K562 (cell line): ENCODE results near the gene SLC34A3. TPM values are rescaled to one million over a fixed set of nuclear protein-coding genes. Genes with fewer than 3 reads are reported as not detected.

Experiments used
- ATAC-seq: fragments of 200-7000 bp; cut with Tn5 transposase; 3 replicates; pipeline ENCODE4 v1.9.1; 2020; ENCODE audit warnings: moderate library complexity
- BruUV-seq: library from RNA; stranded (reverse); fragments of 400-500 nt; replicated peaks from 2 replicates; lab custom pipeline; 2021; lab: Mats Ljungman, UMichigan
- CTCF ChIA-PET: fragments of 300-600 bp; formaldehyde crosslinking; extraction: SDS; loops from one replicate; lab custom pipeline; 2021; ENCODE audit warnings: low intra/inter-chr PET ratio; lab: Yijun Ruan, JAX
- POLR2A ChIA-PET: fragments of 300-600, 350-650 bp; sonication (Branson Sonifier 250); formaldehyde crosslinking; extraction: SDS; loops from one replicate; lab custom pipeline; 2021; ENCODE audit warnings: antibody characterized with exemption, inconsistent platforms; lab: Yijun Ruan, JAX
- DNase-seq, 4 experiments: peaks; one replicate each; pipeline versions ENCODE4 v3.0.0 to v3.0.0-alpha.2; 2011 to 2018; ENCODE audit warnings: low spot score in 3 of 4, mixed read lengths in 3 of 4; ENCODE audit errors: extremely low read depth in 1 of 4
- FAIRE-seq: peaks from 2 replicates; lab custom pipeline; 2011; peaks lifted over from hg19 to GRCh38; lab: Jason Lieb, UNC
- H2AFZ ChIP-seq: 2 replicates; pipeline ENCODE4 v1.6.0; 2011; ENCODE audit warnings: low read depth, low read length, control low read depth, inconsistent platforms
- H3K27ac ChIP-seq: fragments of 200-600 bp; 3 replicates; pipeline ENCODE4 v1.8.0; 2011; ENCODE audit warnings: low read depth, mild to moderate bottlenecking, control low read depth, inconsistent platforms, low read length, moderate library complexity, mixed read lengths; ENCODE audit errors: extremely low read depth
- H3K27me3 ChIP-seq, 2 experiments: fragments of 300-600 bp in 1 of 2; 2 replicates in 1 of 2; 3 replicates in 1 of 2; pipeline versions ENCODE4 v1.6.0 to v1.8.0; 2011; ENCODE audit warnings: inconsistent platforms in 2 of 2, low read length in 2 of 2, mild to moderate bottlenecking in 1 of 2, mixed read lengths in 1 of 2, moderate library complexity in 1 of 2; ENCODE audit not compliant: control insufficient read depth in 2 of 2, insufficient read depth in 2 of 2
- H3K36me3 ChIP-seq: fragments of 300-600 bp; 3 replicates; pipeline ENCODE4 v1.8.0; 2011; ENCODE audit warnings: mild to moderate bottlenecking, low read length, inconsistent platforms; ENCODE audit not compliant: control insufficient read depth, insufficient read depth
- H3K4me1 ChIP-seq, 2 experiments: fragments of 200-600 bp in 1 of 2; replicated peaks in 1 of 2; 2 replicates in 1 of 2; 3 replicates in 1 of 2; pipeline versions ENCODE4 v1.5.1 to v1.8.0; 2011; ENCODE audit warnings: inconsistent platforms in 2 of 2, low read length in 2 of 2, mild to moderate bottlenecking in 1 of 2, mixed read lengths in 1 of 2, moderate library complexity in 1 of 2; ENCODE audit not compliant: control insufficient read depth in 2 of 2, insufficient read depth in 2 of 2
- H3K4me2 ChIP-seq: 2 replicates; pipeline ENCODE4 v1.6.1; 2011; ENCODE audit warnings: low read length, control low read depth, inconsistent platforms, mixed read lengths; ENCODE audit not compliant: insufficient read depth
- H3K4me3 ChIP-seq: fragments of 200-600 bp; sonication (generic), shearing (Covaris generic); 2 replicates; pipeline ENCODE4 v1.5.1; 2016; ENCODE audit warnings: control low read depth, inconsistent platforms
- H3K79me2 ChIP-seq: fragments of 200-600 bp; 3 replicates; pipeline ENCODE4 v1.8.0; 2011; ENCODE audit warnings: low read length, inconsistent platforms; ENCODE audit not compliant: control insufficient read depth, insufficient read depth
- H3K9ac ChIP-seq, 2 experiments: 2 replicates each; pipeline versions ENCODE4 v1.6.0 to v1.6.1; 2011; ENCODE audit warnings: low read depth in 2 of 2, low read length in 2 of 2, control low read depth in 1 of 2, inconsistent platforms in 1 of 2, mild to moderate bottlenecking in 1 of 2, mixed read lengths in 1 of 2; ENCODE audit not compliant: insufficient read depth in 1 of 2
- H3K9me1 ChIP-seq: one replicate; pipeline ENCODE4 v1.6.0; 2011; ENCODE audit warnings: inconsistent platforms, mild to moderate bottlenecking, low read length, moderate library complexity; ENCODE audit not compliant: control insufficient read depth, insufficient read depth
- H3K9me3 ChIP-seq: replicated peaks from 2 replicates; pipeline ENCODE4 v1.5.1; 2011; ENCODE audit warnings: low read depth, low read length, inconsistent platforms; ENCODE audit not compliant: control insufficient read depth, insufficient read depth
- H4K20me1 ChIP-seq: replicated peaks from 2 replicates; pipeline ENCODE4 v1.6.1; 2011; ENCODE audit warnings: low read length, inconsistent platforms, mixed read lengths; ENCODE audit not compliant: control insufficient read depth, insufficient read depth
- ARID4B ChIP-seq: sonication (generic); formaldehyde crosslinking; IDR thresholded peaks from 2 replicates; pipeline ENCODE4 v1.8.0; 2022; ENCODE audit warnings: mild to moderate bottlenecking, missing genetic modification reagents
- GTF2A2 ChIP-seq: IDR thresholded peaks from 2 replicates; pipeline ENCODE4 v1.6.1; 2016; ENCODE audit warnings: mild to moderate bottlenecking, missing genetic modification characterization, missing compliant biosample characterization
- HDAC1 ChIP-seq, 2 experiments: fragments of 450-650 bp; IDR thresholded peaks; 2 replicates each; pipeline ENCODE4 v1.6.1; 2016 to 2017; ENCODE audit warnings: inconsistent platforms in 1 of 2, mild to moderate bottlenecking in 1 of 2, moderate library complexity in 1 of 2
- HNRNPL ChIP-seq: fragments of 200-400 bp; formaldehyde crosslinking; IDR thresholded peaks from 2 replicates; pipeline ENCODE4 v1.6.1; 2017; ENCODE audit warnings: low read depth, mild to moderate bottlenecking, low read length
- JUND ChIP-seq, 2 experiments: IDR thresholded peaks; 2 replicates in 1 of 2; 3 replicates in 1 of 2; pipeline ENCODE4 v1.6.1; 2011; ENCODE audit warnings: borderline replicate concordance in 2 of 2, low read depth in 2 of 2, low read length in 2 of 2, improper control_type of control experiment in 1 of 2, missing biosample characterization in 1 of 2, missing genetic modification characterization in 1 of 2, missing genetic modification reagents in 1 of 2
- NFATC3 ChIP-seq: fragments of 450-650 bp; IDR thresholded peaks from 2 replicates; pipeline ENCODE4 v1.6.1; 2017; ENCODE audit warnings: mild to moderate bottlenecking
- POLR2G ChIP-seq: fragments of 200-400 bp; formaldehyde crosslinking; IDR thresholded peaks from 2 replicates; pipeline ENCODE4 v1.6.1; 2017; ENCODE audit warnings: low read depth, mild to moderate bottlenecking, antibody characterized with exemption, low read length, moderate library complexity
- RBM39 ChIP-seq: fragments of 200-400 bp; formaldehyde crosslinking; optimal IDR thresholded peaks from 2 replicates; pipeline ENCODE3; 2018; ENCODE audit warnings: low read depth, low read length
- XRCC4 ChIP-seq: IDR thresholded peaks from one replicate; pipeline ENCODE4 v1.6.1; 2011; ENCODE audit not compliant: insufficient read depth, insufficient read length; ENCODE audit errors: extremely low read depth
- ZNF583 ChIP-seq: fragments of 250-450 bp; sonication (Bioruptor Pico); IDR thresholded peaks from 2 replicates; pipeline ENCODE4 v1.4.0; 2020
- ZNF778 ChIP-seq: fragments of 450-650 bp; formaldehyde crosslinking; IDR thresholded peaks from 2 replicates; pipeline ENCODE4 v1.4.0; 2020; ENCODE audit warnings: mild to moderate bottlenecking, moderate library complexity
- WGBS: fragments of 100-300 bp; shearing (Covaris generic); methylation state at CpG from one replicate; pipeline ENCODE4 v1.1.6; 2016; ENCODE audit warnings: low coverage, mixed read lengths; ENCODE audit not compliant: insufficient coverage; ENCODE audit errors: missing lambda C conversion rate; 5-methylcytosine and 5-hydroxymethylcytosine counted together
- in situ Hi-C: fragments of 300-500 bp; cut with MboI; formaldehyde crosslinking; loops from 4 replicates; pipeline ENCODE4 v1.15.0; 2018; ENCODE audit warnings: inconsistent platforms, mixed read lengths
- intact Hi-C: fragments of 100-400 bp; cut with micrococcal nuclease; formaldehyde crosslinking; loops from 2 replicates; pipeline ENCODE4 v1.14.2; 2022
- polyA plus RNA-seq, 8 experiments: library from polyadenylated mRNA; depleted of rRNA in 4 of 8; stranded (reverse) in 5 of 8; unstranded in 3 of 8; fragments of >200 nt; fragmentation: Nextera tagmentation in 2 of 8; fragmentation: Illumina TruSeq in 1 of 8; extraction: Ambion mirVana in 2 of 8; extraction: Trizol in 1 of 8; gene quantifications; 2 replicates each; pipeline versions ENCODE4 v1.2.1 to v1.2.3, GENCODE V29; 2011 to 2014; ENCODE audit warnings: inconsistent platforms in 1 of 8, missing spikeins in 1 of 8
- total RNA-seq, 7 experiments: library from RNA; depleted of rRNA in 6 of 7; stranded (reverse); fragments of >200 nt in 6 of 7; fragmentation: Illumina TruSeq in 2 of 7; extraction: Trizol in 2 of 7; gene quantifications; 2 replicates each; pipeline versions ENCODE4 v1.2.1 to v1.2.3, GENCODE V29; 2011 to 2021; ENCODE audit warnings: low replicate concordance in 1 of 7
- TF ChIP-seq, protein P1 (sequence below): fragments of 450-650 bp; IDR thresholded peaks from one replicate; pipeline ENCODE4 v1.6.1; 2018; ENCODE audit warnings: mild to moderate bottlenecking, moderate library complexity; ENCODE audit not compliant: partially characterized antibody

Gene SLC34A3
- total and polyA plus RNA-seq, 9 of the 15 experiments (the other 6 are each of a cell fraction or from before 2014, with no cell fraction given) = not detected

GRCh38 chr9:137240841-137241489, 10.3 kb downstream of the SLC34A3 start, which contains the start of gene TUBB4B (continued):
- TF ChIP-seq POLR2G (peak; percentile 95), ZNF778 (CRISPR knock-in tag) (no peak)
- TF ChIP-seq, protein P1, sequence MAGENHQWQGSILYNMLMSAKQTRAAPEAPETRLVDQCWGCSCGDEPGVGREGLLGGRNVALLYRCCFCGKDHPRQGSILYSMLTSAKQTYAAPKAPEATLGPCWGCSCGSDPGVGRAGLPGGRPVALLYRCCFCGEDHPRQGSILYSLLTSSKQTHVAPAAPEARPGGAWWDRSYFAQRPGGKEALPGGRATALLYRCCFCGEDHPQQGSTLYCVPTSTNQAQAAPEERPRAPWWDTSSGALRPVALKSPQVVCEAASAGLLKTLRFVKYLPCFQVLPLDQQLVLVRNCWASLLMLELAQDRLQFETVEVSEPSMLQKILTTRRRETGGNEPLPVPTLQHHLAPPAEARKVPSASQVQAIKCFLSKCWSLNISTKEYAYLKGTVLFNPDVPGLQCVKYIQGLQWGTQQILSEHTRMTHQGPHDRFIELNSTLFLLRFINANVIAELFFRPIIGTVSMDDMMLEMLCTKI = no peak
- TF ChIP-seq, all 486 proteins: peak for 146

DNA sequence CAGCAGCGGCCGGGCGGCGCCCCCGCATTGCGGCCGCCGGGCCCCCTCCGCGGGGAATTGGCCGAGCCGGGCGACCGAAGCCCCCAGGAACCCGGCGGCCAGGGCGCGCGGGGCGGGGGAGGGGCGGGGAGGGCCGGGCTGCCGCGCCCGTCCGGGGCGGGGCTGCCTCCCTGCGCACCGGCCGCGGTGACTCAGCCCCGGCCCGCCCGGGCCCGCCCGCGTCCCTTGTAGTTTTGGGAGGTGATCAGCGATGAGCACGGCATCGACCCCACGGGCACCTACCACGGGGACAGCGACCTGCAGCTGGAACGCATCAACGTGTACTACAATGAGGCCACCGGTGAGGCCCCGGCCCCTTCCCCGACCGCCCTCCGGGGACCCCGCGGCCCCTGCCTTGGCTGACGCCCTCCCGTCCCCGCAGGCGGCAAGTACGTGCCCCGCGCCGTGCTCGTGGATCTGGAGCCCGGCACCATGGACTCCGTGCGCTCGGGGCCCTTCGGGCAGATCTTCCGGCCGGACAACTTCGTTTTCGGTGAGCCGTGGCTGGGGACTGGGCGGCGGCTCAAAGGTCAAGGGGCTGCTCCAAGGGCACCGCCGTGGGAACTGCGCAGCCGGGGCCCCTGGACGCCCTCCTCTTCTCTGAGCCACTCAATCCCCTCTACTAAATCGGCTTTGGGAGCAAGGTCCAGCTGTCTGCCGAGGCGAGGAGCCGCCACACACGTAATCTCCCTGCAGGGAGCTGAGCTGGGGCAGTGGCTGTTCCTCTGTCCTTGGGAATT, 11.0 kb downstream of the SLC34A3 start:
- Histone ChIP-seq H4K20me1 (peaks cover 30% of the 10 kb centered on the region), H3K27ac (peak overlapping the region; percentile 90), H3K9me1 (peaks cover 4% of the 10 kb centered on the region), H3K4me2 (peak overlapping the region; percentile 95), H3K4me3 (peak overlapping the region; percentile 96), H3K9me3 (no peaks in the 10 kb centered on the region), H3K79me2 (peaks cover 57% of the 10 kb centered on the region), H3K9ac (peak overlapping the region; percentile 87 to 100), H3K4me1 (peaks cover 28 to 91% of the 10 kb centered on the region in 2 experiments), H2AFZ (no peak overlapping the region), H3K27me3 (no peaks in the 10 kb centered on the region), H3K36me3 (peaks cover 30% of the 10 kb centered on the region)
- peak; percentile 11 for ATAC-seq
- CTCF ChIA-PET = no interaction called here
- intact Hi-C loops = loop anchor here (1.0 to 10.0 kb wide), 4 partner anchors 13 to 457 kb away; partner anchors contain the start of genes NELFB, NRARP and TOR4A
- no peak for FAIRE-seq
- under 1% methylated on average over 43 of the region's 83 CpGs for WGBS
- BruUV-seq = no TSS peak
- peak; percentile 77 to 88 (median 85) for DNase-seq
- in situ Hi-C loops = loop anchor here (25.0 kb wide), 1 partner anchor 454 kb away; the partner anchor contains the start of genes CCDC183 and TMEM141
- POLR2A ChIA-PET = interaction anchor here (0.6 to 6.5 kb wide), 29 partner anchors 9 to 515 kb away, joined by 3 to 221 read pairs (median 5); partner anchors contain the start of genes ANAPC2, CYSRT1, NELFB and SLC34A3
- TF ChIP-seq ZNF583 (CRISPR knock-in tag) = no peak
- peak; percentile 80 for TF ChIP-seq GTF2A2 (tag)
- TF ChIP-seq NFATC3 = no peak
- TF ChIP-seq JUND (IDR thresholded peaks at IDR 0.05; ENCODE audit: borderline replicate concordance, low read depth, low read length) = peak; percentile 76
- TF ChIP-seq JUND (tag; IDR thresholded peaks at IDR 0.05; ENCODE audit: borderline replicate concordance, low read depth, low read length) = peak; percentile 30; the same call in 1 of the 3 replicates
- 0 out of 2 replicates have a peak, but pooled peaks have one; percentile 33 for TF ChIP-seq HNRNPL
- TF ChIP-seq HDAC1 (IDR thresholded peaks at IDR 0.05) = peak in 1 of 2 experiments; percentile 41; a peak in 2 of 4 replicates
- peak; percentile 11 for TF ChIP-seq RBM39
- peak; percentile 56; the same call in 1 of the 2 replicates for TF ChIP-seq ARID4B (CRISPR knock-in tag)
- TF ChIP-seq XRCC4 = no peak
